Spinal cord (tissue), 10 donors: Measurements from ENCODE around the gene PRDM15. TPM values are rescaled to one million over a fixed set of nuclear protein-coding genes. Genes with fewer than 3 reads are reported as not detected.

Experiments
- DNase-seq, 6 donors: peaks; one replicate each; pipeline versions ENCODE4 v3.0.0 to v3.0.0-alpha.2; 2013 to 2015; ENCODE audit warnings: low spot score in 6 of 6, low read depth in 4 of 6
- H3K27ac ChIP-seq: one replicate; pipeline ENCODE4 v1.5.1; 2013; ENCODE audit warnings: low read depth, low read length, control low read depth
- H3K27me3 ChIP-seq: one replicate; pipeline ENCODE4 v1.6.1; 2013; ENCODE audit warnings: low read length; ENCODE audit not compliant: control insufficient read depth, insufficient read depth
- H3K36me3 ChIP-seq: one replicate; pipeline ENCODE4 v1.6.1; 2013; ENCODE audit warnings: low read length; ENCODE audit not compliant: control insufficient read depth, insufficient read depth
- H3K4me1 ChIP-seq: one replicate; pipeline ENCODE4 v1.6.1; 2013; ENCODE audit warnings: low read length; ENCODE audit not compliant: control insufficient read depth, insufficient read depth
- H3K4me3 ChIP-seq: one replicate; pipeline ENCODE4 v1.5.1; 2013; ENCODE audit warnings: low read depth, low read length, control low read depth
- H3K9me3 ChIP-seq: one replicate; pipeline ENCODE4 v1.6.1; 2013; ENCODE audit warnings: low read length; ENCODE audit not compliant: control insufficient read depth, insufficient read depth
- WGBS: methylation state at CpG from one replicate; pipeline ENCODE4 v1.1.5; 2013; ENCODE audit warnings: missing lambda C conversion rate; ENCODE audit not compliant: insufficient coverage; 5-methylcytosine and 5-hydroxymethylcytosine counted together
- polyA plus RNA-seq, 2 donors: library from polyadenylated mRNA; unstranded; fragments of 120-200 nt; gene quantifications; one replicate each; pipeline ENCODE4 v1.2.1, GENCODE V29; 2013; ENCODE audit not compliant: insufficient read length in 2 of 2
- total RNA-seq, 2 donors: library from RNA; depleted of rRNA in 1 of 2; stranded (reverse); fragments of 120-200 nt in 1 of 2; fragments of >200 nt in 1 of 2; gene quantifications; one replicate each; pipeline versions ENCODE4 v1.2.3 to v1.2.4, GENCODE V29; 2013 to 2014
- donor health status: healthy.

Gene PRDM15
- total and polyA plus RNA-seq, 4 donors: 4.1 to 7.1 (median 6.3) TPM

DNA sequence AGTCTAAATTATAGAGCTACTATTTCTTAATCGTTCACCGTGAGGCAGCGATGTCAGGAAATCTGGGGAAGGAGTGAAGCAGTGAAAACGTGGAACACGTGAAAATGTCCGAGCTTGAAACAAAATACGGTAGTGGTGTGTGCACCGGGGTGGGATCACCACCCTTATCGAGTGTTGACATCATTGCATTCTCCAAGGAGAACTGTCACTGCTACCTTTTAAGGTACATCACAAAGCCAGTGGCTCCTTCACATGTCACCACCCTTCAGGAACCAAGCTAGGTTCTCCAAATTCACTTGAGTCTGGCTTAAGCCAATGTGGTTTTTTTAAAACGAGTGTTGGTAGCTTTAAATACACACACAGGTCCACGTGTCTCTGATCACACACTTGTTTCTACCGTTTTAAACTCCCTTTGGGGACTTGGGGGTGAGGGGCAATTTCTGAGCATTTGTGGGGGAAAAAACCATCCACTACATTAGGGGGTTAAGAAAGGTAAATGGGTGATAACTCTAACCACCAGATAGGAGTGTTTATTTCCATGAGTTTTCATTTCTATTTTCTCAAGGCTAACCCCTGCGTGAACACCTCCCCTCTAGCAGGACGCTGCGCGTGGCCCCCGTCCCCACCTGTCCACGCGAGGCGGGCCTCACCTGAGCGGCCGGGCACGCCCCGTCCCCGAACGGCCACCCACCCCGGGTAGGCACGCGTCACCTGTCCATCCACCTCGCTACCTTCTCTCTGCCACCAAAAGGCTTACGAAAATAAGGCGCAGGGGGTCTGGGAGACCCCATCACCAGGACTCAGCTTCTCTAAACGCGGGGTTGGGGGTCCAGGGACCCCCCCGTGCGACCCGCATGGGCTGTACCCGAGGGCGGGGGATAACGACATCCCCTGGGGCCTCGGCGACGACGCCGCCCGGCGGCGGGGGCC lies 978 bp downstream of the PRDM15 start:
- peak overlapping the region; percentile 72 for H3K4me3 ChIP-seq
- no peaks in the 10 kb centered on the region for H3K27me3 ChIP-seq
- H3K36me3 ChIP-seq: peaks cover 17% of the 10 kb centered on the region
- peaks cover 16% of the 10 kb centered on the region for H3K4me1 ChIP-seq
- no peak overlapping the region for H3K27ac ChIP-seq
- DNase-seq: peak in 4 of 6 donors; percentile 23 to 78 (median 48)
- 1% methylated on average over 43 of the region's 48 CpGs for WGBS
- H3K9me3 ChIP-seq: no peaks in the 10 kb centered on the region

DNA sequence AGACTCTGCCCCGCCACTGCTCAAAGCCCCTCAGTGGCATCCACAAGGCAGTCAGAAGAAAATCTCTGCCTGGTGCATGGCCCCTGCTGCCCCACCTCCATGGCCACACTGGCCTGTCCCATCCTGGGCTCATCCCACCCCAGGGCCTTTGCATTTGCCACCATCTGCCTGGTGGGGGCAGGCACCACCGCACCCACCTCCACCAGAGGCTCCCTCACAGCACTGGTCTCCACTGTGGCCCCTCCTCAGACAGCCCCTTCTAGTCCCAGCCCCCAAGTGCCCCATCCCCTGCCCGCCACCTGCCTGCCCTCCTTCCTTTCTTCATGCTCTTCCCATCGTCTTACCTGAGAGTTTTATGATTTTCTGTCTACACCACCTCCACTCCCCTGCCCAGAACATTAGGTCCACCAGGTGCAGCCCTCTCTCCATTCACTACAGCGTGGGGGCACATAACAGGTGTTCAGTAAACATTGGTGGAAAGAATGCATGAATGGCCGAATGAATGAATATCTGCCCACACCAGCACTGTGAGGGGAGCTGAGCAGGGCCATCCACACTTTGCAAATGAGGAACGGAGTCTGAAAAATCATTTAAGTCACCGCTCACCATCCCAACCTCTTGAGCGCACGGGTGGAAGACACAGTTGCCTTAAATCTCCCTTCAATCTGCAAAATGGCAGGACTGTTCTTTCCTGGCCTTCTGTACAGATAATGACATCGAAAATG lies 2.1 kb downstream of the PRDM15 start:
- H3K27me3 ChIP-seq: no peaks in the 10 kb centered on the region
- H3K4me1 ChIP-seq: peaks cover 16% of the 10 kb centered on the region
- peaks cover 19% of the 10 kb centered on the region for H3K36me3 ChIP-seq
- WGBS: 93% methylated on average over 6 of the region's 11 CpGs
- no peak overlapping the region for H3K27ac ChIP-seq
- DNase-seq: no peak
- H3K9me3 ChIP-seq: no peaks in the 10 kb centered on the region
- H3K4me3 ChIP-seq: no peak overlapping the region

DNA sequence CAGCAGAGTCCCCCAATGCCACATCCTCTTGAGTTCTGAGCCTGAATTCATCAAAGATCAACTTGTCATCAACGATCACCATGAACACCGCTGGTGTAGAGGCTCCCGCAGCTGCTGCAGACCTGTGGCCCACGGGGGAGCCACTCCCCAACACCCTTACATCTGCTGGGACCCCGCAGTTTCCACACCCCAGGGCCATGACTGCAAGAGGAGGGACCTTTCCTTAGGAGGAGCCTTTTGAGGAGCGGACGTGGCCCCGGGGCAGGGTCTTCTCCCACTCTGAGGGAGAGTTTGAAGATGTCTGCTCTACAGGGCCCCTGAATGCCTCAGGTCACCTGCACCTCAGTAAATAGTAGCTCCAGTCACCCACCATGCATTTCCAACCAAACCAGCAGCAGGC lies 2.7 kb downstream of the PRDM15 start:
- H3K9me3 ChIP-seq: no peaks in the 10 kb centered on the region
- H3K27me3 ChIP-seq: no peaks in the 10 kb centered on the region
- H3K4me3 ChIP-seq: no peak overlapping the region
- DNase-seq: no peak
- H3K27ac ChIP-seq: no peak overlapping the region
- peaks cover 16% of the 10 kb centered on the region for H3K4me1 ChIP-seq
- 96% methylated on average over 4 of the region's 8 CpGs for WGBS
- peaks cover 19% of the 10 kb centered on the region for H3K36me3 ChIP-seq

DNA sequence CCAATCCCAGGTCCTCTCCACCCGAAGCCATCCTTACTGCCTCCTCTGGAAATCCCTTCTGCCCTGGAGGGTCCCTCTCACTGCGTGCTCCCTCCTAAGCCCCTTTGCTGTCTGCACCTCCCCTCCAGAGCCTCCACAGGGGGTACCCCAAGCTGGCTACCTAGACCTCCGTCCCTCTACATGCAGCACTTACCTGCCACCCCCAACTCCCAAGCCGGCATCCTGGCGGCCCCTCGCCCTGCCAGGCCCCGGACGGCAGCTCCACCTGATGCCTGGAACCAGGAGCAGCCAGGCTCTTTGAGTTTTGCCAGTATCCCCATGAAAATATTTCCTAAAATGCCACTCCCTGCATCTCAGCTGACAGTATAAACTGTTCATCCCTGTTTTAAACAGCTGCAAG lies 4.1 kb downstream of the PRDM15 start:
- WGBS: 93% methylated on average over 8 of the region's 8 CpGs
- no peak for DNase-seq
- no peak overlapping the region for H3K4me3 ChIP-seq

DNA sequence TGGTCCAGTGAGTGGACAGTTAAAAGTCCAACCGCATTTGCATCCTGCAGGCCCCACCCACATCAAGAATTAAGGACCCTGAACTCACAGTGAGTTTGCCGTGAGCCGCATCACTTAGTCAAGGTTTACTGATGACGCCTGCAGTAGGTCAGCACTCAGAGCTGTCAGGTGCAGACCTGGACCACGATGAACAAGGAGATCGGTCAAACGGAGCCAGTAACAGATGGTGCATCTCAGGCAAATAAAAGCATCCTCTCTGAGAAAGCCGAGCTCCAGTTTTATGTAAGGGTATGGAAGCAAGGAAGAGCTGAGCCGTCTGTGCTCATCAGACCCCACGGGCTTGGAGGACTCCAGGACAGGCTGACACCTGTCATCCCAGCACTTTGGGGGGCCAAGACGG lies 4.5 kb downstream of the PRDM15 start:
- Histone ChIP-seq H3K4me1 (peaks cover 13% of the 10 kb centered on the region), H3K36me3 (peaks cover 19% of the 10 kb centered on the region), H3K4me3 (no peak overlapping the region), H3K27ac (no peak overlapping the region), H3K27me3 (no peaks in the 10 kb centered on the region), H3K9me3 (no peaks in the 10 kb centered on the region)
- DNase-seq: no peak
- 77% methylated on average over 11 of the region's 11 CpGs for WGBS

More for the DNA sequence above, 4.1 kb downstream of the PRDM15 start:
- H3K36me3 ChIP-seq: peaks cover 19% of the 10 kb centered on the region
- H3K4me1 ChIP-seq: peaks cover 14% of the 10 kb centered on the region
- H3K9me3 ChIP-seq: no peaks in the 10 kb centered on the region
- H3K27me3 ChIP-seq: no peaks in the 10 kb centered on the region
- no peak overlapping the region for H3K27ac ChIP-seq

DNA sequence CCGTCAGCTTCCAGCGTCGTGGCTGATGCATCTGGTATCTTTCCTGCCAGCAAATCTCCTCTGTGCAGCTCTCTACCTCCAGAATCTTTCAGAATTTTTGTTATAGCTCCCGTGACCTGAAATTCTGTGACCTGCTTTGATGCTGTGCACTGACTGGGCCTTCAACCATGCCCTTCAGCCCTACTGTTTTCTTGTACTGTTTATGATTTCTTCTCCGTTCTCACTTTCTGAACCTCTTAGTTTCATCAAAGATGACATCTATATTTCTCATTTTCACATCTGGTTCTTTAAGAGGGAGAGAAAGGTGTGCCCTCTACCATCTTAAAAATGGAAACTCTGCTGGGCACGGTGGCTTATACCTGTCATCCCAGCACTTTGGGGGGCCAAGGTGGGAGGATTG lies 5.7 kb downstream of the PRDM15 start:
- WGBS: 77% methylated on average over 4 of the region's 6 CpGs
- Histone ChIP-seq H3K4me3 (no peak overlapping the region), H3K36me3 (peaks cover 19% of the 10 kb centered on the region), H3K27ac (no peak overlapping the region), H3K4me1 (peaks cover 13% of the 10 kb centered on the region), H3K9me3 (no peaks in the 10 kb centered on the region), H3K27me3 (no peaks in the 10 kb centered on the region)
- no peak for DNase-seq

DNA sequence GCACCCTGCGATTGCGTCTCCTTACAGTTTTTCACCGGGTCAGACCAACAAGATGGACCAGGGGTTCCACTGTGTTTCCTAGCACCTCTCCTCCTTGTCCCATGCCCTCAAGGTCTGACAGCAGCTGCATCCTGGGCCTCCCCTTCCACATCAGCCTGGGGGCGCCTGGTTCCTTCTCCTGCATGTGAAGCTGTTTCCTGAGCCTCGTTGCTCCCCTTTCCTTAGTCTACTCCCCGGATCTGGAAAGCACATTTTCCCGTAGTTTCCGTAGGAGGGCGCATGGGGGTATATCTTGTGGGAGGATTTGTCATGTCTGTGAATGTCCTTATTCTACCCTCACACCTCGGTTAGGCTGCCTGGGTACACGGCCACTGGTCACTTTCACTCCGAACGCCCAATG lies 6.1 kb downstream of the PRDM15 start:
- Histone ChIP-seq H3K4me1 (peaks cover 13% of the 10 kb centered on the region), H3K27me3 (no peaks in the 10 kb centered on the region), H3K9me3 (no peaks in the 10 kb centered on the region), H3K27ac (no peak overlapping the region), H3K36me3 (peaks cover 19% of the 10 kb centered on the region), H3K4me3 (no peak overlapping the region)
- DNase-seq: no peak
- WGBS: 87% methylated on average over 7 of the region's 13 CpGs

DNA sequence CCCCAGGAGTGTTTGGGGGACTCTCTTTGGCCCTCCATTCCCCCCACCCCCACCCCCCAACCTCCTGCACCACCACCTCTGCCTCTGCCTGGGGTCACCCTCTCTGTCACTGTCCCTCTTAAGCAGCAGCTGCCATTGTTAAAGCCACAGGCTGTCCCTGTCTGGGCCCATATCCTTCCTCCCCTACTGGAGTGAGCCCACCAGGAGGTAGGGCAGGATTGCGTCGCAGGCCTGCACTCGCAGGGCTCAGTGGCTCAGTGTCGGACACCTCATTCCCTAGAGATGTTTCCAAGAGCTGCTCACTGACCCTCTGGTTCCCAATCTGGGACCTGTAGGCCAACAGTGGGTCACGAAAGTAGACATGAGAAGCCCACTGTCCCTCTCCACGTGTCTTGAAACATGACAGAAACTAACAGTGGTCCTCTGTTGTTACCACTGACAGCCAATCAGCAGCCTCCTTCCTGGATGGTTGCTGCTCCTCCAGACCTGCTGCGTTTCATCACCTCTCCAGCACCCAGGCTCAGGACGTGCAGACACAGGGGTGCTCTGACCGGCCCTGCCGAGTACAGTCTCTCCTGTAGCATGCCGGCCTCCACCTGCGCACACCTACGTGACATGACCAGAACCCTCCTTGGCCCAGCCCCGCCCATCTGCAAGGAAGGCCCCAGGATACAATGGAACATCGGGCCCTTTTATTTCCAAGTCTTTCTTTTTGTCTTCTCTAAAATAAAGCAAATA lies 7.7 kb downstream of the PRDM15 start:
- Histone ChIP-seq H3K9me3 (no peaks in the 10 kb centered on the region), H3K36me3 (peaks cover 14% of the 10 kb centered on the region), H3K27ac (no peak overlapping the region), H3K4me3 (no peak overlapping the region), H3K27me3 (no peaks in the 10 kb centered on the region), H3K4me1 (peaks cover 3% of the 10 kb centered on the region)
- WGBS: 84% methylated on average over 13 of the region's 15 CpGs
- no peak for DNase-seq

DNA sequence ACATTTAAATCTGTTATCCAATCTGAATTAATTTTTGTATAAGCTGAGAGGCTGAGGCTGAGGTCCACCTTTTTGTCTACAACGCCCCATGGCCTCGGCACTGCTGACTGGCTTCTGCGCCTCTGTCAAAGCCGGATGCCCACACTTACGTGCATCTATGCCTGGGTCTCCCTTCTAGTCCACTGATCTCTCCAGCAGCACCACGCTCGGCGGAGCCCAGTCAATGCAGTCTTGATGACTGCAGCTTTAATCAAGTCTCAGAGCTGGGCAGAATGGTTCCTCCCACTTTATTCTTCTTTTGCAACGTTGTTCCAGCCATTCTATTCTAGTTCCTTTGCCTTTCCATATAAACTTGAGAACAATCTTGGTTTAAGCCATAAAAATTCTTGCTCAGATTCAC lies 9.4 kb downstream of the PRDM15 start:
- H3K27me3 ChIP-seq: no peaks in the 10 kb centered on the region
- H3K4me3 ChIP-seq: no peak overlapping the region
- H3K36me3 ChIP-seq: peaks cover 7% of the 10 kb centered on the region
- peak in 1 of 6 donors; percentile 60 for DNase-seq
- H3K9me3 ChIP-seq: no peaks in the 10 kb centered on the region
- no peaks in the 10 kb centered on the region for H3K4me1 ChIP-seq
- no peak overlapping the region for H3K27ac ChIP-seq
- 73% methylated on average over 9 of the region's 9 CpGs for WGBS
